Esophagus squamous epithelium (tissue), 5 donors: ENCODE results near the gene RNU7-1. TPM values are rescaled to one million over a fixed set of nuclear protein-coding genes. Genes with fewer than 3 reads are reported as not detected.

ENCODE experiments used
- DNase-seq: peaks from one replicate; lab custom pipeline; 2025; lab: John Stamatoyannopoulos, UW
- H3K27ac ChIP-seq, 4 donors: fragments of 200-600 bp; sonication (generic); one replicate each; pipeline ENCODE4 v1.5.1; 2016 to 2019; ENCODE audit warnings: mild to moderate bottlenecking in 1 of 4
- H3K27me3 ChIP-seq, 4 donors: fragments of 200-600 bp; sonication (generic); 1 replicate in 3 of 4; 2 replicates in 1 of 4; pipeline versions ENCODE4 v1.5.1 to v1.6.0; 2017 to 2021; ENCODE audit warnings: antibody characterized with exemption in 1 of 4
- H3K36me3 ChIP-seq, 3 donors: fragments of 200-600 bp; sonication (generic); one replicate each; pipeline ENCODE4 v1.5.1; 2016 to 2019
- H3K4me1 ChIP-seq, 3 donors: fragments of 200-600 bp; sonication (generic); one replicate each; pipeline ENCODE4 v1.5.1; 2017 to 2019
- H3K4me3 ChIP-seq, 4 donors: fragments of 200-600 bp; sonication (generic); 1 replicate in 3 of 4; 2 replicates in 1 of 4; pipeline ENCODE4 v1.5.1; 2016 to 2019; ENCODE audit warnings: mild to moderate bottlenecking in 2 of 4, moderate library complexity in 1 of 4
- H3K9me3 ChIP-seq, 3 donors: fragments of 200-600 bp; sonication (generic); one replicate each; pipeline ENCODE4 v1.5.1; 2016 to 2019
- CTCF ChIP-seq, 6 experiments: fragments of 450-650 bp in 4 of 6; fragments of 200-600 bp in 2 of 6; sonication (generic) in 2 of 6; IDR thresholded peaks; one replicate each; pipeline ENCODE4 v1.5.1; 2016 to 2019; ENCODE audit warnings: antibody characterized with exemption in 6 of 6, mild to moderate bottlenecking in 4 of 6, moderate library complexity in 4 of 6
- POLR2A ChIP-seq, 4 donors: fragments of 450-650 bp; IDR thresholded peaks; one replicate each; pipeline ENCODE4 v1.6.1; 2017; ENCODE audit warnings: antibody characterized with exemption in 4 of 4, mild to moderate bottlenecking in 4 of 4, moderate library complexity in 3 of 4
- WGBS, 2 donors: methylation state at CpG; one replicate each; pipeline ENCODE4 v1.1.5; 2018; 5-methylcytosine and 5-hydroxymethylcytosine counted together
- intact Hi-C: fragments of 100-400 bp; cut with DNase I; formaldehyde crosslinking; loops from one replicate; pipeline ENCODE4 v1.15.0; 2022
- small RNA-seq, 4 donors: library from RNA; depleted of rRNA; stranded (forward); fragments of <200 nt; gene quantifications; one replicate each; pipeline ENCODE3, GENCODE V24; 2016
- total RNA-seq, 4 donors: library from RNA; depleted of rRNA; stranded (reverse); fragments of >200 nt; gene quantifications; one replicate each; pipeline ENCODE4 v1.1.0, GENCODE V29; 2016
- donor health status: DM: yes; HTN: yes; CAD: no.

Gene RNU7-1
- total RNA-seq, 4 donors from 2014 or later: not detected

- DNase-seq: no peak
- intact Hi-C loops: no loop called here
- Histone ChIP-seq H3K27ac (no peak overlapping the region), H3K27me3 (no peaks in the 10 kb centered on the region), H3K4me1 (peaks cover 7 to 30% (median 17%) of the 10 kb centered on the region in 3 donors), H3K36me3 (peaks cover 20 to 78% (median 40%) of the 10 kb centered on the region in 3 donors), H3K4me3 (no peak overlapping the region), H3K9me3 (no peaks in the 10 kb centered on the region)
- no peak for TF ChIP-seq CTCF (IDR thresholded peaks at IDR 0.05)
- TF ChIP-seq POLR2A (IDR thresholded peaks at IDR 0.05): no peak
- 88 to 93% methylated on average over 7 to 10 of the region's 10 CpGs for WGBS, 2 donors
These were observed 37.8 kb downstream of the RNU7-1 start for GRCh38 chr12:6981152-6982052.

GRCh38 chr12:6982532-6982931 is 38.9 kb downstream of the RNU7-1 start:
- peaks cover 20 to 68% (median 29%) of the 10 kb centered on the region in 3 donors for H3K36me3 ChIP-seq

DNA sequence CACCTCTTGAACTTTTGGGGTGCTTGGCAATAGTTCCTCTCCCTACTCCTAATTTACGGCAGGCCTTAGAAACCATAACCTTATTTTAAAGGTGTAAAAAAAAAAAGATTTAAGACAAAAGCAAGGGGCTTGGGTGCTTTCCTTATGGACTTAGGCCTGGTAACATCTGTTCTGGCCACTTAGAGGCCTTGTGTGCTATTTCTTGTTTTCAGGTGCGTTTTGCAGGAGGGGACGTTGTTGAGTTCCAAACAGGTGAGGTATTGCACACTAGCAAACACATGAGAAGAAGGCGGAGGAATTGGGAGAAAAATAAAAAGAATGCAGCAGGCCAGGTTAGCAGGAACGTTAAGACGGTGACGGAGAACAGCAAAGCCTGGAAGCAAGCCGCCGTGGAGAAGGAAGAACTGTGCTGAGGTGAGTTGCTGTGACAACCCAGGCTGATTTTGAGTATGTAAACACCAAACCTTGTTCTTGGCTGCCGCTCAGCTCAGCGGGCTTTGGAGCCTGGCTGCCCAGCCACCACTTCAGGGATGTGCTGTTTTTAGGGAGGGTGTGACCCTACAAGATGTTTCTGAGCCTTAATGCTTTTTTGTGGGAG is 44.4 kb downstream of the RNU7-1 start:
- Histone ChIP-seq H3K4me1 (peaks cover 7 to 23% (median 9%) of the 10 kb centered on the region in 3 donors), H3K36me3 (peaks cover 0 to 42% (median 0%) of the 10 kb centered on the region in 3 donors), H3K27ac (peak overlapping the region; percentile 49 to 85 (median 76)), H3K27me3 (no peaks in the 10 kb centered on the region), H3K4me3 (peak overlapping the region in 1 of 4 donors; percentile 7), H3K9me3 (no peaks in the 10 kb centered on the region)
- DNase-seq: no peak
- TF ChIP-seq CTCF (IDR thresholded peaks at IDR 0.05) (no peak), POLR2A (IDR thresholded peaks at IDR 0.05) (no peak)
- intact Hi-C loops: no loop called here
- WGBS, 2 donors: 33 to 42% methylated on average over 11 of the region's 11 CpGs

More at GRCh38 chr12:6982532-6982931, 38.9 kb downstream of the RNU7-1 start:
- intact Hi-C loops: no loop called here
- Histone ChIP-seq H3K27me3 (no peaks in the 10 kb centered on the region), H3K4me1 (peaks cover 7 to 26% (median 17%) of the 10 kb centered on the region in 3 donors), H3K4me3 (no peak overlapping the region), H3K27ac (no peak overlapping the region), H3K9me3 (no peaks in the 10 kb centered on the region)
- WGBS, 2 donors: 89 to 93% methylated on average over 4 to 7 of the region's 7 CpGs
- TF ChIP-seq POLR2A (IDR thresholded peaks at IDR 0.05): no peak
- no peak for TF ChIP-seq CTCF (IDR thresholded peaks at IDR 0.05)
- DNase-seq: no peak

Small RNAs within 50 kb of the gene (small RNA-seq; reads per million reads assigned to genes)
- gene MIR141: 249 to 683 (median 420) reads per million in 4 donors
- gene MIR200C: 147 to 351 (median 237) reads per million in 4 donors
- gene RNU7-1: 0 reads per million in 4 donors
- 0.42 to 0.82 (median 0.56) reads per million in 4 donors for gene SCARNA12

Other genes starting within 250 kb of the RNU7-1 start
- under 1 TPM in 2 of 4 donors, not detected in 2; 0.11 to 0.19 TPM for gene PIANP, start 243.0 kb upstream of the RNU7-1 start, total RNA-seq
- gene COPS7A, start 219.8 kb upstream of the RNU7-1 start, total RNA-seq: 10 to 100 TPM; 39.6 to 57.5 (median 49.1) TPM
- gene MLF2, start 190.7 kb upstream of the RNU7-1 start, total RNA-seq: 100 to 1,000 TPM; 158 to 170 (median 162) TPM
- 100 to 1,000 TPM in 3 of 4 donors, 10 to 100 TPM in 1; 78.2 to 149 (median 123) TPM for gene PTMS, start 177.5 kb upstream of the RNU7-1 start, total RNA-seq
- gene LAG3, start 171.3 kb upstream of the RNU7-1 start, total RNA-seq: under 1 TPM in 3 of 4 donors, not detected in 1; 0.35 to 0.76 (median 0.50) TPM
- 10 to 100 TPM in 1 of 4 donors, 1 to 10 TPM in 3; 1.2 to 11.8 (median 5.0) TPM for gene CD4, start 154.3 kb upstream of the RNU7-1 start, total RNA-seq
- gene GPR162, start 122.0 kb upstream of the RNU7-1 start, total RNA-seq: 1 to 10 TPM in 3 of 4 donors, not detected in 1; 1.3 to 2.3 (median 1.5) TPM
- 1 to 10 TPM; 2.6 to 6.6 (median 4.4) TPM for gene P3H3, start 115.4 kb upstream of the RNU7-1 start, total RNA-seq
- under 1 TPM in 1 of 4 donors, not detected in 3; 0.76 TPM for gene GNB3, start 102.9 kb upstream of the RNU7-1 start, total RNA-seq
- gene CDCA3, start 92.5 kb upstream of the RNU7-1 start, total RNA-seq: 10 to 100 TPM in 3 of 4 donors, 1 to 10 TPM in 1; 5.9 to 20.0 (median 12.8) TPM
- 10 to 100 TPM; 50.6 to 60.0 (median 54.0) TPM for gene USP5, start 91.7 kb upstream of the RNU7-1 start, total RNA-seq
- 100 to 1,000 TPM; 547 to 938 (median 723) TPM for gene TPI1, start 76.3 kb upstream of the RNU7-1 start, total RNA-seq
- 10 to 100 TPM in 1 of 4 donors, 1 to 10 TPM in 3; 4.3 to 15.8 (median 7.9) TPM for gene SPSB2, start 70.5 kb upstream of the RNU7-1 start, total RNA-seq
- gene LRRC23, start 39.0 kb upstream of the RNU7-1 start, total RNA-seq: 1 to 10 TPM; 2.3 to 5.9 (median 4.8) TPM
- gene ENO2, start 29.2 kb upstream of the RNU7-1 start, total RNA-seq: 1 to 10 TPM; 5.0 to 8.0 (median 5.5) TPM
- gene ATN1, start 15.9 kb upstream of the RNU7-1 start, total RNA-seq: 10 to 100 TPM; 12.2 to 28.8 (median 22.2) TPM
- 100 to 1,000 TPM; 110 to 377 (median 156) TPM for gene C12orf57, start 206 bp downstream of the RNU7-1 start, total RNA-seq
- gene PTPN6, start 7.5 kb downstream of the RNU7-1 start, total RNA-seq: 10 to 100 TPM; 11.0 to 29.7 (median 21.5) TPM
- 100 to 1,000 TPM; 127 to 259 (median 241) TPM for gene PHB2, start 26.8 kb downstream of the RNU7-1 start, total RNA-seq
- gene EMG1, start 27.1 kb downstream of the RNU7-1 start, total RNA-seq: 10 to 100 TPM; 16.1 to 39.5 (median 36.2) TPM
- gene LPCAT3, start 74.7 kb downstream of the RNU7-1 start, total RNA-seq: 10 to 100 TPM; 27.5 to 46.3 (median 32.7) TPM
- 100 to 1,000 TPM in 2 of 4 donors, 10 to 100 TPM in 2; 25.2 to 375 (median 110) TPM for gene C1S, start 116.9 kb downstream of the RNU7-1 start, total RNA-seq
- 100 to 1,000 TPM in 2 of 4 donors, 10 to 100 TPM in 2; 22.8 to 297 (median 140) TPM for gene C1R, start 148.6 kb downstream of the RNU7-1 start, total RNA-seq
- gene C1RL, start 165.4 kb downstream of the RNU7-1 start, total RNA-seq: 10 to 100 TPM; 13.0 to 53.2 (median 25.8) TPM
- gene RBP5, start 185.1 kb downstream of the RNU7-1 start, total RNA-seq: 1 to 10 TPM in 1 of 4 donors, under 1 TPM in 1, not detected in 2; 0.53 to 1.3 TPM
- gene CLSTN3, start 186.6 kb downstream of the RNU7-1 start, total RNA-seq: 10 to 100 TPM in 2 of 4 donors, 1 to 10 TPM in 2; 4.8 to 12.4 (median 9.5) TPM
- gene PEX5, start 245.9 kb downstream of the RNU7-1 start, total RNA-seq: 10 to 100 TPM; 15.5 to 38.1 (median 19.9) TPM